ENCODE results near the gene HSFX4.
"Not testable (repeated sequence)": the region's sequence is repeated elsewhere in the genome, so short reads cannot be mapped to it uniquely, and the experiment has no call there.

Gene HSFX4

GRCh38 chrX:149938427-149938880 lies 9.1 kb downstream of the HSFX4 start, which contains the start of gene EOLA2:
EOLA2 (minus strand) TSS chrX:149938491; CDS start chrX:149933874, 4,617 bp downstream.
- DNase-seq, result peak; percentile 97

GRCh38 chrX:149938881-149939654 lies 9.7 kb downstream of the HSFX4 start:
- DNase-seq, result peak; percentile 74

GRCh38 chrX:149939655-149939904 lies 10.2 kb downstream of the HSFX4 start:
- no peak for DNase-seq

- peak; percentile 97 for DNase-seq
Observed at GRCh38 chrX:149939905-149940673, 10.7 kb downstream of the HSFX4 start.

GRCh38 chrX:149940674-149941024 lies 11.3 kb downstream of the HSFX4 start:
- DNase-seq, result not testable (repeated sequence)

GRCh38 chrX:149945087-149945670 lies 15.8 kb downstream of the HSFX4 start:
- DNase-seq, result not testable (repeated sequence)

- DNase-seq, result not testable (repeated sequence)
Observed at GRCh38 chrX:149945820-149946219, 16.4 kb downstream of the HSFX4 start.

GRCh38 chrX:149946932-149947331 lies 17.6 kb downstream of the HSFX4 start:
- DNase-seq, result not testable (repeated sequence)

- no peak for DNase-seq
Observed at GRCh38 chrX:149948016-149948415, 18.6 kb downstream of the HSFX4 start.

- no peak for DNase-seq
Observed at GRCh38 chrX:149949743-149950436, 20.5 kb downstream of the HSFX4 start.

- DNase-seq, result peak; percentile 15
Observed at GRCh38 chrX:149950681-149951080, 21.3 kb downstream of the HSFX4 start.

GRCh38 chrX:149961572-149961971 lies 32.2 kb downstream of the HSFX4 start:
- DNase-seq, result no peak

GRCh38 chrX:149962010-149962409 lies 32.6 kb downstream of the HSFX4 start:
- no peak for DNase-seq

- peak; percentile 26 for DNase-seq
Observed at GRCh38 chrX:149962859-149963757, 33.7 kb downstream of the HSFX4 start.

GRCh38 chrX:149979126-149979644 lies 49.8 kb downstream of the HSFX4 start:
- no peak for DNase-seq

Data from MV-4-11 (cell line).